ENCODE measurements around the gene CACNA1E.

The CACNA1E gene

GRCh38 chr1:181479137-181479745 lies 4.1 kb upstream of the CACNA1E start:
- no peak for TF ChIP-seq SPI1 (IDR thresholded peaks at IDR 0.05; ENCODE audit: low read depth, low read length)
- TF ChIP-seq POLR2AphosphoS5 (IDR thresholded peaks at IDR 0.05; ENCODE audit: low read depth, low read length) = no peak
- no peak for TF ChIP-seq PAX5 (IDR thresholded peaks at IDR 0.05; ENCODE audit: insufficient read depth, low read length, severe bottlenecking)
- no peak for TF ChIP-seq TAF1 (IDR thresholded peaks at IDR 0.05; ENCODE audit: low read depth, low read length)
- TF ChIP-seq POU2F2 (IDR thresholded peaks at IDR 0.05; ENCODE audit: low read depth, low read length) = no peak
- no peak for TF ChIP-seq POLR2A (IDR thresholded peaks at IDR 0.05; ENCODE audit: low read depth, low read length)
- FAIRE-seq (peak; percentile 92), DNase-seq (ENCODE audit: insufficient read length, low spot score) (no peak)

GRCh38 chr1:181482001-181482430 lies 1.3 kb upstream of the CACNA1E start:
- no peak for DNase-seq (ENCODE audit: insufficient read length, low spot score)
- FAIRE-seq = no peak
- TF ChIP-seq POLR2A (IDR thresholded peaks at IDR 0.05; ENCODE audit: low read depth, low read length) (no peak), PAX5 (IDR thresholded peaks at IDR 0.05; ENCODE audit: insufficient read depth, low read length, severe bottlenecking) (no peak), POU2F2 (IDR thresholded peaks at IDR 0.05; ENCODE audit: low read depth, low read length) (no peak), TAF1 (IDR thresholded peaks at IDR 0.05; ENCODE audit: low read depth, low read length) (no peak), POLR2AphosphoS5 (IDR thresholded peaks at IDR 0.05; ENCODE audit: low read depth, low read length) (no peak), SPI1 (IDR thresholded peaks at IDR 0.05; ENCODE audit: low read depth, low read length) (no peak)

- TF ChIP-seq POLR2AphosphoS5 (IDR thresholded peaks at IDR 0.05; ENCODE audit: low read depth, low read length) (no peak), POU2F2 (IDR thresholded peaks at IDR 0.05; ENCODE audit: low read depth, low read length) (peak; percentile 49; the same call in 1 of the 2 replicates), PAX5 (IDR thresholded peaks at IDR 0.05; ENCODE audit: insufficient read depth, low read length, severe bottlenecking) (no peak), SPI1 (IDR thresholded peaks at IDR 0.05; ENCODE audit: low read depth, low read length) (no peak), TAF1 (IDR thresholded peaks at IDR 0.05; ENCODE audit: low read depth, low read length) (peak; percentile 37; the same call in 1 of the 2 replicates), POLR2A (IDR thresholded peaks at IDR 0.05; ENCODE audit: low read depth, low read length) (peak; percentile 46; the same call in 1 of the 2 replicates)
- FAIRE-seq = peak; percentile 91
- peak; percentile 70 for DNase-seq (ENCODE audit: insufficient read length, low spot score)
Measured at GRCh38 chr1:181482521-181483284, 614 bp upstream of the CACNA1E start.

GRCh38 chr1:181484821-181485220 lies 1.5 kb downstream of the CACNA1E start:
- FAIRE-seq (no peak), DNase-seq (ENCODE audit: insufficient read length, low spot score) (no peak)
- no peak for TF ChIP-seq SPI1 (IDR thresholded peaks at IDR 0.05; ENCODE audit: low read depth, low read length)
- no peak for TF ChIP-seq POLR2A (IDR thresholded peaks at IDR 0.05; ENCODE audit: low read depth, low read length)
- TF ChIP-seq POU2F2 (IDR thresholded peaks at IDR 0.05; ENCODE audit: low read depth, low read length) = no peak
- no peak for TF ChIP-seq TAF1 (IDR thresholded peaks at IDR 0.05; ENCODE audit: low read depth, low read length)
- no peak for TF ChIP-seq POLR2AphosphoS5 (IDR thresholded peaks at IDR 0.05; ENCODE audit: low read depth, low read length)
- no peak for TF ChIP-seq PAX5 (IDR thresholded peaks at IDR 0.05; ENCODE audit: insufficient read depth, low read length, severe bottlenecking)

DNA sequence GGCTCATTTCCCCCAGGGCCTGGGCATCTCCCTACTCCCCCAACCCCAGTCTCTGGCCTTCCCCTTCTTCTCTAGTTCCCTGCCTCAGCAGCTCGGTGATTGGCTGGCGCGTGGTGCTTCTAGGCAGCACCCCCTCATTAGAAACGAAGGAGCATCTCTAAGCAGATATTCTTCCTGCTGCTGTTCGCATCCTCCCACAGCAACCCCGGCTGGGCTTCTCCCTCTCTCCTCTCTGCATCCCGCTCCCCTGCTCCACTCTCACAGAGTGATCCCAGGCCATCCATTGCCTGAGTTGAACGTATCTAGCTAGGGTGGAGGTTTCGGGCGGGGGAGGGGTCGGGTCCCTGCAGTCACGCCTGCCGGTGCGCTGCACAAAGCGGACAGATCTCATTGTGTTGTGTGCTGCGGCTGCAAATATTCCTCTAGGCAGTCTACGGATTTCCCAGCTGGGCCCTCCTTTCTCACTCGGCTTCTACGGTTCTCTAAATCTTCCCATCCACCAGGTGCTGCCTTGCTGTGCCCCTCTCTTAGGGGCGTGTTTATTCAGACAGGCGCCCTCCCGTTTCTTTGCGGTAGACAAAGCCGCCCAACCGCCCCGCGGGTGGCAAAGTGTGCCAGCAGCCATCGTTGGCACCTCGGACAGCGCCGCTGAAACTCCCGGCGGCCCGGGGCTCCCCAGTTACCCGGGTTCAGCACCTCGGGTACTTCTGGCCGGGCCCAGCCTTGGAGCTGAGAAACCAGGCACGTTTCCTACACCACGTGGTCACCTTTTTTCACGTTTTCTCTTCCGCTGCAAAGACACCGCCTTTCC lies 2.2 kb downstream of the CACNA1E start:
- peak; percentile 38 for FAIRE-seq
- no peak for TF ChIP-seq PAX5 (IDR thresholded peaks at IDR 0.05; ENCODE audit: insufficient read depth, low read length, severe bottlenecking)
- TF ChIP-seq POLR2AphosphoS5 (IDR thresholded peaks at IDR 0.05; ENCODE audit: low read depth, low read length) = no peak
- no peak for TF ChIP-seq POLR2A (IDR thresholded peaks at IDR 0.05; ENCODE audit: low read depth, low read length)
- TF ChIP-seq TAF1 (IDR thresholded peaks at IDR 0.05; ENCODE audit: low read depth, low read length) = no peak
- no peak for TF ChIP-seq SPI1 (IDR thresholded peaks at IDR 0.05; ENCODE audit: low read depth, low read length)
- no peak for TF ChIP-seq POU2F2 (IDR thresholded peaks at IDR 0.05; ENCODE audit: low read depth, low read length)
- DNase-seq (ENCODE audit: insufficient read length, low spot score) = no peak

GRCh38 chr1:181486098-181486420 lies 2.7 kb downstream of the CACNA1E start:
- no peak for TF ChIP-seq POU2F2 (IDR thresholded peaks at IDR 0.05; ENCODE audit: low read depth, low read length)
- TF ChIP-seq TAF1 (IDR thresholded peaks at IDR 0.05; ENCODE audit: low read depth, low read length) = no peak
- no peak for TF ChIP-seq POLR2A (IDR thresholded peaks at IDR 0.05; ENCODE audit: low read depth, low read length)
- TF ChIP-seq SPI1 (IDR thresholded peaks at IDR 0.05; ENCODE audit: low read depth, low read length) = no peak
- no peak for FAIRE-seq
- DNase-seq (ENCODE audit: insufficient read length, low spot score) = no peak

- FAIRE-seq (no peak), DNase-seq (ENCODE audit: insufficient read length, low spot score) (no peak)
- TF ChIP-seq POLR2A (IDR thresholded peaks at IDR 0.05; ENCODE audit: low read depth, low read length) = no peak
Measured at GRCh38 chr1:181488866-181489265, 5.5 kb downstream of the CACNA1E start.

DNA sequence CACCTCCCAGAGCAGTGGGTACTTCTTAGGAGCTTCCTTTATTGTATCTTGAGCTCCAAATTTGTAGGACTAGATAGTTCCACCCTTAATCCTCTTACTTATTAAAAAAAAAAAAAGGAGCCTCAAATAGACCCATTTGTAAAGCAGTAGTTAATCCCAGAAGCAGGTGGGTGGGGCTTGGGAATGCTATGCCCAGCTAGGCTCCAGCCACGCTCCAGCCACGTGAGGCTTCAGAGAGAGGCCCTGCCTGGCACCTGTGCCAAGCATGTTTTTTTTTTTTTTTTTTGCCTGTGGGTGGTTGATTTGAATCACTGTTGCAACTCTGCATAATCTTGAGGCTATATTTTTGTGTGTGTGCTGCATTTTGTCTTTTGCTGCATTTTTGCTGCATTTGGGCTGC lies 7.0 kb downstream of the CACNA1E start:
- TF ChIP-seq SPI1 (IDR thresholded peaks at IDR 0.05; ENCODE audit: low read depth, low read length) (no peak), POU2F2 (IDR thresholded peaks at IDR 0.05; ENCODE audit: low read depth, low read length) (no peak), PAX5 (IDR thresholded peaks at IDR 0.05; ENCODE audit: insufficient read depth, low read length, severe bottlenecking) (no peak), POLR2AphosphoS5 (IDR thresholded peaks at IDR 0.05; ENCODE audit: low read depth, low read length) (no peak), TAF1 (IDR thresholded peaks at IDR 0.05; ENCODE audit: low read depth, low read length) (no peak), POLR2A (IDR thresholded peaks at IDR 0.05; ENCODE audit: low read depth, low read length) (no peak)
- no peak for DNase-seq (ENCODE audit: insufficient read length, low spot score)
- no peak for FAIRE-seq
